Astrocyte (in vitro differentiated cells and primary cell): ENCODE results near the gene EXOSC5. TPM values are rescaled to one million over a fixed set of nuclear protein-coding genes. Genes with fewer than 3 reads are reported as not detected.

Experiments used
- DNase-seq: peaks from one replicate; pipeline ENCODE4 v3.0.0-alpha.2; 2010; ENCODE audit warnings: low read depth
- FAIRE-seq: peaks from 2 replicates; lab custom pipeline; 2011; peaks lifted over from hg19 to GRCh38; lab: Jason Lieb, UNC
- H2AFZ ChIP-seq: 2 replicates; pipeline ENCODE4 v1.6.0; 2012; ENCODE audit warnings: low read depth, low read length, inconsistent platforms
- H3K27ac ChIP-seq: 2 replicates; pipeline ENCODE4 v1.5.1; 2011; ENCODE audit warnings: low read depth, low read length, inconsistent platforms
- H3K27me3 ChIP-seq: 2 replicates; pipeline ENCODE4 v1.6.0; 2011; ENCODE audit warnings: low read length, inconsistent platforms; ENCODE audit not compliant: insufficient read depth
- H3K36me3 ChIP-seq: 2 replicates; pipeline ENCODE4 v1.5.1; 2011; ENCODE audit warnings: low read length, inconsistent platforms; ENCODE audit not compliant: insufficient read depth
- H3K4me1 ChIP-seq: 2 replicates; pipeline ENCODE4 v1.5.1; 2011; ENCODE audit warnings: low read length, inconsistent platforms; ENCODE audit not compliant: insufficient read depth
- H3K4me2 ChIP-seq: 2 replicates; pipeline ENCODE4 v1.6.0; 2012; ENCODE audit warnings: low read length, inconsistent platforms
- H3K4me3 ChIP-seq: 2 replicates; pipeline ENCODE4 v1.5.1; 2011; ENCODE audit warnings: low read depth, mild to moderate bottlenecking, low read length, inconsistent platforms; ENCODE audit not compliant: insufficient read depth
- H3K79me2 ChIP-seq: 2 replicates; pipeline ENCODE4 v1.6.0; 2012; ENCODE audit warnings: mild to moderate bottlenecking, low read length, inconsistent platforms; ENCODE audit not compliant: insufficient read depth
- H3K9ac ChIP-seq: 2 replicates; pipeline ENCODE4 v1.6.0; 2012; ENCODE audit warnings: mild to moderate bottlenecking, low read length, inconsistent platforms
- H3K9me3 ChIP-seq: 2 replicates; pipeline ENCODE4 v1.5.1; 2012; ENCODE audit warnings: low read depth, mild to moderate bottlenecking, low read length, inconsistent platforms; ENCODE audit not compliant: insufficient read depth
- H4K20me1 ChIP-seq: 2 replicates; pipeline ENCODE4 v1.6.0; 2012; ENCODE audit warnings: low read length, inconsistent platforms; ENCODE audit not compliant: insufficient read depth
- H3K27ac Mint-ChIP-seq: one replicate; pipeline ENCODE4 v1.8.0; 2021; ENCODE audit warnings: mild to moderate bottlenecking, mixed read lengths; ENCODE audit not compliant: unreplicated experiment
- H3K27me3 Mint-ChIP-seq: one replicate; pipeline ENCODE4 v1.8.0; 2021; ENCODE audit warnings: low read depth, mixed read lengths; ENCODE audit not compliant: unreplicated experiment
- H3K36me3 Mint-ChIP-seq: one replicate; pipeline ENCODE4 v1.8.0; 2021; ENCODE audit warnings: low read depth, mixed read lengths; ENCODE audit not compliant: unreplicated experiment
- H3K4me1 Mint-ChIP-seq: one replicate; pipeline ENCODE4 v1.8.0; 2021; ENCODE audit warnings: low read depth, mixed read lengths; ENCODE audit not compliant: unreplicated experiment
- H3K4me3 Mint-ChIP-seq: one replicate; pipeline ENCODE4 v1.8.0; 2021; ENCODE audit warnings: mild to moderate bottlenecking, moderate library complexity, mixed read lengths; ENCODE audit not compliant: unreplicated experiment
- H3K9me3 Mint-ChIP-seq: one replicate; pipeline ENCODE4 v1.8.0; 2021; ENCODE audit warnings: mild to moderate bottlenecking, mixed read lengths; ENCODE audit not compliant: unreplicated experiment
- EZH2 ChIP-seq: IDR thresholded peaks from 2 replicates; pipeline ENCODE4 v1.6.1; 2012; ENCODE audit warnings: mild to moderate bottlenecking, low read length, inconsistent platforms; ENCODE audit not compliant: insufficient read depth
- total RNA-seq: library from RNA; stranded (reverse); gene quantifications from 2 replicates; pipeline ENCODE4 v1.2.1, GENCODE V29; 2021
- TF ChIP-seq, protein P1 (sequence below): IDR thresholded peaks from 2 replicates; pipeline ENCODE4 v1.5.1; 2011; ENCODE audit warnings: low read depth, mild to moderate bottlenecking, inconsistent platforms, low read length, moderate library complexity; ENCODE audit not compliant: insufficient read depth

Gene EXOSC5
- total RNA-seq, 1 donor from 2014 or later = 18.3 TPM

DNA sequence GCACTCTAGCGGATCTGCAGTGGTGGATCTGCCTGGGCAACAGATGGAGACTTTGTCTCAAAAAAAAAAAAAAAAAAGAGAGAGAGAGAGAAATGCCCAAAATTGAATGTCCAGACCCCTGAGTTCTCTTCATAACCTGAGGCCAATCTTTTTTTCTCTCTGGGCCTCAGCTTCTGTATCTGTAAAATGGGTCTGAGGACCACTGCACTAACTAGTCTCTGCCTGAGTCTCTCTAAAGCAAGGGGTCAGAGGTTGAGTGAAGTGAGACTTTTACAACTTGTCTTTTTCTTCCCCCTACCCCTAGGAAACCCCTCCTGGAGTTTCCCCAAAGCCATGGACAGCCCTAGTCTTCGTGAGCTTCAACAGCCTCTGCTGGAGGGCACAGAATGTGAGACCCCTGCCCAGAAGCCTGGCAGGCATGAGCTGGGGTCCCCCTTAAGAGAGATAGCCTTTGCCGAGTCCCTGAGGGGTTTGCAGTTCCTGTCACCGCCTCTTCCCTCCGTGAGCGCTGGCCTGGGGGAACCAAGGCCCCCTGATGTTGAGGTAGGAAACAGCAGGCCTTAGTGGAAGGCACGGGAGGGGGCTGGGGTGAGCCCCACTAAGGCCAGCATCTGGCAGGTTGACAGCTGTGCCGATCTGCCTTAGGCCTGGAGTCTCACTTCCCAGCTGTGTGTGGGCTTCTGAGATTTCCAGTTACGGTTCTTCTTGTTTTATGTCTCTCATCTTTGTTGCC lies 19.0 kb downstream of the EXOSC5 start:
- Mint-ChIP-seq H3K4me3 (no peak overlapping the region), H3K36me3 (peaks cover 8% of the 10 kb centered on the region), H3K4me1 (peaks cover 8% of the 10 kb centered on the region), H3K27me3 (no peaks in the 10 kb centered on the region), H3K27ac (no peak overlapping the region), H3K9me3 (no peaks in the 10 kb centered on the region)
- no peak overlapping the region for H3K9ac ChIP-seq
- no peak for DNase-seq
- H3K4me2 ChIP-seq = no peak overlapping the region
- no peaks in the 10 kb centered on the region for H3K36me3 ChIP-seq
- no peak for FAIRE-seq
- H3K79me2 ChIP-seq = no peaks in the 10 kb centered on the region
- no peaks in the 10 kb centered on the region for H3K9me3 ChIP-seq
- no peak overlapping the region for H2AFZ ChIP-seq
- TF ChIP-seq EZH2 = no peak
- TF ChIP-seq, protein P1, sequence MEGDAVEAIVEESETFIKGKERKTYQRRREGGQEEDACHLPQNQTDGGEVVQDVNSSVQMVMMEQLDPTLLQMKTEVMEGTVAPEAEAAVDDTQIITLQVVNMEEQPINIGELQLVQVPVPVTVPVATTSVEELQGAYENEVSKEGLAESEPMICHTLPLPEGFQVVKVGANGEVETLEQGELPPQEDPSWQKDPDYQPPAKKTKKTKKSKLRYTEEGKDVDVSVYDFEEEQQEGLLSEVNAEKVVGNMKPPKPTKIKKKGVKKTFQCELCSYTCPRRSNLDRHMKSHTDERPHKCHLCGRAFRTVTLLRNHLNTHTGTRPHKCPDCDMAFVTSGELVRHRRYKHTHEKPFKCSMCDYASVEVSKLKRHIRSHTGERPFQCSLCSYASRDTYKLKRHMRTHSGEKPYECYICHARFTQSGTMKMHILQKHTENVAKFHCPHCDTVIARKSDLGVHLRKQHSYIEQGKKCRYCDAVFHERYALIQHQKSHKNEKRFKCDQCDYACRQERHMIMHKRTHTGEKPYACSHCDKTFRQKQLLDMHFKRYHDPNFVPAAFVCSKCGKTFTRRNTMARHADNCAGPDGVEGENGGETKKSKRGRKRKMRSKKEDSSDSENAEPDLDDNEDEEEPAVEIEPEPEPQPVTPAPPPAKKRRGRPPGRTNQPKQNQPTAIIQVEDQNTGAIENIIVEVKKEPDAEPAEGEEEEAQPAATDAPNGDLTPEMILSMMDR = no peak
- H3K4me3 ChIP-seq = no peak overlapping the region
- no peaks in the 10 kb centered on the region for H3K27me3 ChIP-seq
- H4K20me1 ChIP-seq = no peaks in the 10 kb centered on the region
- H3K4me1 ChIP-seq = peaks cover 20% of the 10 kb centered on the region
- H3K27ac ChIP-seq = no peak overlapping the region

DNA sequence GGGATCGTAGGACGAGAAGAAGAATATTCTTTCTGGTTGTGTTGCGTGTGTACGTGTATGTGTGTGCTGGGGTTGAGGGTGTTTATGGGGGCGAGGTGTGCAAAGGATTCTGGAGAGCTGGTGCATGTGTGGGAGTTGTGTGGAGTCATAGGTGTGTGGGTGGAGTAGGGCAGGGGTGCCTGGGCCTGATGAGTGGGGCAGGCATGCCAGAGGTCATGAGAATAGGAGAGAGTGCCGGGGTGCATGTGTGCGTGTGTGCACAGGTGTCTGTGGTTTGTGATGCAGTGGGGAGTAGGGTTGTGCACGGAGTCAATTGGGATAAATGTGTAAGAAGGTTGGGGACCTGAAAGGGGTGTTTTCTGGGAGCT lies 20.2 kb downstream of the EXOSC5 start:
- H3K27ac ChIP-seq = no peak overlapping the region
- no peaks in the 10 kb centered on the region for H4K20me1 ChIP-seq
- H3K4me3 ChIP-seq = peak overlapping the region; percentile 64
- Mint-ChIP-seq H3K4me3 (peak overlapping the region; percentile 80), H3K27me3 (no peaks in the 10 kb centered on the region), H3K4me1 (peaks cover 8% of the 10 kb centered on the region), H3K36me3 (peaks cover 5% of the 10 kb centered on the region), H3K27ac (peak overlapping the region; percentile 44), H3K9me3 (no peaks in the 10 kb centered on the region)
- peak overlapping the region; percentile 84 for H3K4me2 ChIP-seq
- DNase-seq (no peak), FAIRE-seq (no peak)
- no peak for TF ChIP-seq EZH2
- TF ChIP-seq, protein P1 = no peak
- H3K4me1 ChIP-seq = peaks cover 20% of the 10 kb centered on the region
- H3K36me3 ChIP-seq = no peaks in the 10 kb centered on the region
- H3K27me3 ChIP-seq = no peaks in the 10 kb centered on the region
- no peaks in the 10 kb centered on the region for H3K9me3 ChIP-seq
- peak overlapping the region; percentile 94 for H2AFZ ChIP-seq
- no peaks in the 10 kb centered on the region for H3K79me2 ChIP-seq
- H3K9ac ChIP-seq = peak overlapping the region; percentile 74
